ENCODE measurements around the gene KIAA1958.

Gene KIAA1958

GRCh38 chr9:112620388-112620787 is 133.8 kb downstream of the KIAA1958 start:
- Histone ChIP-seq H3K27ac (ENCODE audit: low read length) (no peak overlapping the region), H3K4me2 (ENCODE audit: low read length) (no peak overlapping the region), H3K9ac (ENCODE audit: low read length) (no peak overlapping the region), H3K79me2 (ENCODE audit: low read length) (no peaks in the 10 kb centered on the region; the same call in 1 of the 2 replicates), H3K36me3 (replicated peaks; ENCODE audit: low read depth, low read length) (peaks cover 8% of the 10 kb centered on the region), H3K9me3 (ENCODE audit: insufficient read depth, low read length) (no peaks in the 10 kb centered on the region), H4K20me1 (ENCODE audit: insufficient read depth, low read length) (no peaks in the 10 kb centered on the region), H3K27me3 (ENCODE audit: low read depth, low read length) (no peaks in the 10 kb centered on the region), H3K4me3 (ENCODE audit: low read length) (no peak overlapping the region), H3K4me1 (ENCODE audit: low read length) (peaks cover 14% of the 10 kb centered on the region), H2AFZ (ENCODE audit: low read depth, low read length) (no peak overlapping the region)
- no peak for TF ChIP-seq EZH2phosphoT487 (IDR thresholded peaks at IDR 0.05; ENCODE audit: low read depth)
- TF ChIP-seq, protein P1, sequence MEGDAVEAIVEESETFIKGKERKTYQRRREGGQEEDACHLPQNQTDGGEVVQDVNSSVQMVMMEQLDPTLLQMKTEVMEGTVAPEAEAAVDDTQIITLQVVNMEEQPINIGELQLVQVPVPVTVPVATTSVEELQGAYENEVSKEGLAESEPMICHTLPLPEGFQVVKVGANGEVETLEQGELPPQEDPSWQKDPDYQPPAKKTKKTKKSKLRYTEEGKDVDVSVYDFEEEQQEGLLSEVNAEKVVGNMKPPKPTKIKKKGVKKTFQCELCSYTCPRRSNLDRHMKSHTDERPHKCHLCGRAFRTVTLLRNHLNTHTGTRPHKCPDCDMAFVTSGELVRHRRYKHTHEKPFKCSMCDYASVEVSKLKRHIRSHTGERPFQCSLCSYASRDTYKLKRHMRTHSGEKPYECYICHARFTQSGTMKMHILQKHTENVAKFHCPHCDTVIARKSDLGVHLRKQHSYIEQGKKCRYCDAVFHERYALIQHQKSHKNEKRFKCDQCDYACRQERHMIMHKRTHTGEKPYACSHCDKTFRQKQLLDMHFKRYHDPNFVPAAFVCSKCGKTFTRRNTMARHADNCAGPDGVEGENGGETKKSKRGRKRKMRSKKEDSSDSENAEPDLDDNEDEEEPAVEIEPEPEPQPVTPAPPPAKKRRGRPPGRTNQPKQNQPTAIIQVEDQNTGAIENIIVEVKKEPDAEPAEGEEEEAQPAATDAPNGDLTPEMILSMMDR (IDR thresholded peaks at IDR 0.05; ENCODE audit: low read depth, low read length) = no peak

DNA sequence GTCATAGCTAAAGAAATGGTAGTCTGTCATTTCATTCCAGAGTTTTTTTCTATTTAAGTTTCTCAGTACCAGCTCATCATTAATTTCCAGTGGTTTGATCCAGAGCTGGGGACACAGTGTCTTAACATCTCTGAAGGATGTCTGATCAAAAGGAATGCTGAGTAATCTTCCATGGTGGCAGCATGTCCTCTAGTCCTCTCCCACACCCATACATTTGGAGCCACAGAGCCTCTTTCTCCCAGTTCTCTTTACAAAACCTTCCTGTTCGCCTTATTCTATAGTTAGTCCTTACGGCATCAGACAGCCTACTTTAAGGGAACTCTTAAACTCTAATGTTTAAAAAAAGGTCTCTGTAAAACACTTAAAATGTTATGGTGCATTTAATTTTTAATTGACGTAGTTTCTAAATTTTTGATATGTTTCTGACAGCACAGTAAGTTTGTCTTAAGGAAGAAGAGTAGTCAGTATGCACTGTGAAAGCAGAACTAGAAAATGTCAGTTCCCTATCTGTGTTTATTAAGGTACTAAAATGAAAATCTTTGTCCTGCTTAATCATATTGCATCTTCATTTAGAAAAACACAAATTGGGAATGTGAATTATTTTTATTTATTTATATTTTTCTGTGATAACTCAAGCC is 134.5 kb downstream of the KIAA1958 start:
- no peak for TF ChIP-seq EZH2phosphoT487 (IDR thresholded peaks at IDR 0.05; ENCODE audit: low read depth)
- TF ChIP-seq, protein P1 (IDR thresholded peaks at IDR 0.05; ENCODE audit: low read depth, low read length) = no peak
- no peaks in the 10 kb centered on the region for H3K27me3 ChIP-seq (ENCODE audit: low read depth, low read length)
- H3K36me3 ChIP-seq (replicated peaks; ENCODE audit: low read depth, low read length) = peaks cover 8% of the 10 kb centered on the region
- H3K79me2 ChIP-seq (ENCODE audit: low read length) = no peaks in the 10 kb centered on the region; the same call in 1 of the 2 replicates
- no peak overlapping the region for H2AFZ ChIP-seq (ENCODE audit: low read depth, low read length)
- peak overlapping the region; percentile 44 for H3K4me3 ChIP-seq (ENCODE audit: low read length)
- H3K9ac ChIP-seq (ENCODE audit: low read length) = peak overlapping the region; percentile 26
- peak overlapping the region; percentile 67 for H3K4me2 ChIP-seq (ENCODE audit: low read length)
- peaks cover 14% of the 10 kb centered on the region for H3K4me1 ChIP-seq (ENCODE audit: low read length)
- H3K9me3 ChIP-seq (ENCODE audit: insufficient read depth, low read length) = no peaks in the 10 kb centered on the region
- peak overlapping the region; percentile 54 for H3K27ac ChIP-seq (ENCODE audit: low read length)
- no peaks in the 10 kb centered on the region for H4K20me1 ChIP-seq (ENCODE audit: insufficient read depth, low read length)

DNA sequence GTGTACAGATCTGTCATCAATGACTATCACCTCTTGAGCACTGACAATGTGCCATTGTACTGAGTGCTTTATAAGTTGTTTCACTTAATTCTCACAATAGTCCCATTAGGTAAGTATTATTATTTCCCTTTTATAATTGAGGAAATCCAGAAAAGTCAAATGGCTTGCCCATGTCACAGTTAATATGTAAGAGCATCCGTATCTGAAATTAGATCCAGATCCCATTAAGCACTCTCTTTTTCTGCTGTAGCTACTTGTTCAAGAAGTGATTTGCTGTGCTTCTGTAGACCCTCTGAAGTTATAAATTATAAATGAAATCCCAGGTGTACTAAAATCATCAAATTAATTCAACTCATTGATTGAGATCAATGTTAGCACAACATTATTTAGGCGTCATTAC is 136.6 kb downstream of the KIAA1958 start:
- TF ChIP-seq, protein P1 (IDR thresholded peaks at IDR 0.05; ENCODE audit: low read depth, low read length) = no peak
- TF ChIP-seq EZH2phosphoT487 (IDR thresholded peaks at IDR 0.05; ENCODE audit: low read depth) = no peak
- Histone ChIP-seq H2AFZ (ENCODE audit: low read depth, low read length) (no peak overlapping the region), H3K9ac (ENCODE audit: low read length) (no peak overlapping the region), H3K27ac (ENCODE audit: low read length) (no peak overlapping the region), H4K20me1 (ENCODE audit: insufficient read depth, low read length) (no peaks in the 10 kb centered on the region), H3K36me3 (replicated peaks; ENCODE audit: low read depth, low read length) (peaks cover 3% of the 10 kb centered on the region), H3K79me2 (ENCODE audit: low read length) (no peaks in the 10 kb centered on the region; the same call in 1 of the 2 replicates), H3K27me3 (ENCODE audit: low read depth, low read length) (no peaks in the 10 kb centered on the region), H3K4me1 (ENCODE audit: low read length) (peaks cover 14% of the 10 kb centered on the region), H3K4me2 (ENCODE audit: low read length) (no peak overlapping the region), H3K9me3 (ENCODE audit: insufficient read depth, low read length) (no peaks in the 10 kb centered on the region), H3K4me3 (ENCODE audit: low read length) (no peak overlapping the region)

DNA sequence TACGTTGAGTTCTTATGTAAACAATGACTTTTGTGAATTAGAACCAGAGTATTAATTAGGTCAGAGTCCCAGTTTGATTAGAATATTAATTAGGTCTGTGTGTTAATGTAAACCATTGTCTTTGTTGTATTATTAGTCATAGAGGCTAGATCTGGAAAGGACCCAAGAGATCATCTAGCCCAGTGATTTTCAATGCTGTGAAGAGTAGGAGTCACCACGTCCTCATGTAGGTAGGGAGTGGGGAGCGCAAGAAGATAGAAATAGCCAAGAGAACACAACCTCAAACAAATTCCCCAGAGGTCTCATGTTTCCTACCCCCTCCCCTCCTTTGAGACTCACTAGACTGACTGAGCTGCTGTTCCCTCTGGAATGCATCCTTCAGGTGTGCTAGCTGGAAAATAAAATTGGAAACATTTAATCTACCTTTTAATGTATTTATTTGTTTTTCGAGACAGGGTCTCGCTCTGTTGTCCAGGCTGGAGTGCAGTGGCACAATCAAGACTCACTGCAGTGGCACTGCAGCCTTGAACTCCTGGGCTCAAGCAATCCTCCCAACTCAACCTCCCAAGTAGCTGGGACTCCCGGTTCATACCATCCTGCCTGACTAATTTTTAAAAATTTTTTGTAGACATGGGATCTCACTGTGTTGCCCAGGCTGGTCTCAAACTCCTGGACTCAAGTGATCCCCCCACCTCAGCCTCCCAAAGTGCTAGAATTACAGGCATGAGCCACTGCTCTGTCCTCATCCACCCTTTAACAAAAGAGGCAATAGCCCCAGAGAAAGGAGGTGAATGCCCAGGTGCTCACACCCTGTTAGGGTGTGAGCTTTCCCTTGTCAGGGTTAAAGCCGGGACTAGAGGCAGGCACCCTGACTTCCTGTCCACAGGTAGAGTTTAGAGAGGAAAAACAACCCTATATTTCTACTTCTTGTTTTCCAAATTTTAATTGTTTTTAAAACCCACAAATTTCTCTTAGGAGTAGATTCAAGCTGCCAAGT is 138.4 kb downstream of the KIAA1958 start:
- Histone ChIP-seq H4K20me1 (ENCODE audit: insufficient read depth, low read length) (no peaks in the 10 kb centered on the region), H3K9me3 (ENCODE audit: insufficient read depth, low read length) (no peaks in the 10 kb centered on the region), H3K9ac (ENCODE audit: low read length) (no peak overlapping the region), H3K27ac (ENCODE audit: low read length) (no peak overlapping the region), H2AFZ (ENCODE audit: low read depth, low read length) (no peak overlapping the region), H3K79me2 (ENCODE audit: low read length) (no peaks in the 10 kb centered on the region; the same call in 1 of the 2 replicates), H3K36me3 (replicated peaks; ENCODE audit: low read depth, low read length) (peaks cover 3% of the 10 kb centered on the region), H3K4me1 (ENCODE audit: low read length) (peaks cover 14% of the 10 kb centered on the region), H3K4me2 (ENCODE audit: low read length) (no peak overlapping the region), H3K4me3 (ENCODE audit: low read length) (no peak overlapping the region), H3K27me3 (ENCODE audit: low read depth, low read length) (no peaks in the 10 kb centered on the region)
- TF ChIP-seq EZH2phosphoT487 (IDR thresholded peaks at IDR 0.05; ENCODE audit: low read depth) = no peak
- TF ChIP-seq, protein P1 (IDR thresholded peaks at IDR 0.05; ENCODE audit: low read depth, low read length) = no peak

Measured in OCI-LY3 (cell line).